B cell (primary cell): Measurements from ENCODE around the gene KISS1. TPM values are rescaled to one million over a fixed set of nuclear protein-coding genes. Genes with fewer than 3 reads are reported as not detected.

Experiments used
- ATAC-seq: fragments of 200-7000 bp; cut with Tn5 transposase; one replicate; pipeline ENCODE4 v1.10.0; 2021; ENCODE audit warnings: low read depth, mild to moderate bottlenecking, moderate number of reproducible peaks, moderate library complexity
- CTCF ChIA-PET: fragments of 350-600 bp; sonication (Branson Sonifier 250); formaldehyde crosslinking; loops from one replicate; lab custom pipeline; 2021; ENCODE audit warnings: antibody characterized with exemption, inconsistent platforms; lab: Charles Lee
- POLR2A ChIA-PET: fragments of 350-600 bp; sonication (Branson Sonifier 250); formaldehyde crosslinking; loops from one replicate; lab custom pipeline; 2021; ENCODE audit warnings: antibody characterized with exemption; lab: Charles Lee
- DNase-seq: peaks from one replicate; pipeline ENCODE4 v3.0.0; 2013
- H2AFZ ChIP-seq: 2 replicates; pipeline ENCODE4 v1.6.1; 2012; ENCODE audit warnings: mild to moderate bottlenecking, low read depth, low read length; ENCODE audit not compliant: insufficient read depth, poor library complexity, severe bottlenecking
- H3K27ac ChIP-seq, 2 donors: 1 replicate in 1 of 2; 2 replicates in 1 of 2; pipeline ENCODE4 v1.5.1; 2012 to 2013; ENCODE audit warnings: low read length in 2 of 2, mild to moderate bottlenecking in 2 of 2, moderate library complexity in 1 of 2
- H3K27me3 ChIP-seq, 4 experiments: fragments of 200-600 bp in 1 of 4; sonication (generic) in 1 of 4; replicated peaks in 1 of 4; 1 replicate in 2 of 4; 2 replicates in 2 of 4; pipeline versions ENCODE4 v1.6.1 to v1.7.0; 2013 to 2016; ENCODE audit warnings: low read length in 3 of 4, mild to moderate bottlenecking in 2 of 4, mixed read lengths in 1 of 4, moderate library complexity in 1 of 4; ENCODE audit not compliant: insufficient read depth in 4 of 4, control insufficient read depth in 3 of 4; ENCODE audit errors: control extremely low read depth in 1 of 4
- H3K36me3 ChIP-seq, 2 experiments: replicated peaks in 1 of 2; 1 replicate in 1 of 2; 2 replicates in 1 of 2; pipeline versions ENCODE4 v1.6.1 to v1.7.1; 2013; ENCODE audit warnings: low read length in 1 of 2; ENCODE audit not compliant: insufficient read depth in 2 of 2, control insufficient read depth in 1 of 2; ENCODE audit errors: control extremely low read depth in 1 of 2, extremely low read depth in 1 of 2
- H3K4me1 ChIP-seq, 2 donors: fragments of 200-600 bp in 1 of 2; sonication (generic) in 1 of 2; 1 replicate in 1 of 2; 2 replicates in 1 of 2; pipeline versions ENCODE4 v1.5.1 to v1.6.1; 2013 to 2017; ENCODE audit warnings: low read length in 2 of 2; ENCODE audit not compliant: control insufficient read depth in 2 of 2, insufficient read depth in 2 of 2
- H3K4me2 ChIP-seq: replicated peaks from 2 replicates; pipeline ENCODE3; 2012; ENCODE audit warnings: mild to moderate bottlenecking, low read depth, low read length; ENCODE audit not compliant: poor library complexity, severe bottlenecking
- H3K4me3 ChIP-seq, 5 experiments: fragments of 200-600 bp in 1 of 5; sonication (generic) in 1 of 5; 1 replicate in 3 of 5; 2 replicates in 2 of 5; pipeline versions ENCODE4 v1.5.1 to v1.7.0; 2011 to 2016; ENCODE audit warnings: low read length in 4 of 5, mild to moderate bottlenecking in 4 of 5, low read depth in 2 of 5, control low read depth in 1 of 5, moderate library complexity in 1 of 5; ENCODE audit not compliant: insufficient read depth in 1 of 5; ENCODE audit errors: control extremely low read depth in 1 of 5, extremely low read depth in 1 of 5
- H3K79me2 ChIP-seq: fragments of 200-600 bp; sonication (generic); one replicate; pipeline ENCODE4 v1.6.0; 2016; ENCODE audit warnings: low read length; ENCODE audit not compliant: control insufficient read depth, insufficient read depth
- H3K9ac ChIP-seq: fragments of 200-600 bp; sonication (generic); 2 replicates; pipeline ENCODE4 v1.6.1; 2017; ENCODE audit warnings: mild to moderate bottlenecking, low read length, moderate library complexity
- H3K9me3 ChIP-seq, 3 donors: one replicate each; pipeline versions ENCODE4 v1.6.1 to v1.7.1; 2013; ENCODE audit warnings: low read length in 2 of 3; ENCODE audit not compliant: control insufficient read depth in 2 of 3, insufficient read depth in 1 of 3; ENCODE audit errors: control extremely low read depth in 1 of 3
- H4K20me1 ChIP-seq: 2 replicates; pipeline ENCODE4 v1.6.0; 2012; ENCODE audit warnings: mild to moderate bottlenecking, low read length; ENCODE audit not compliant: insufficient read depth, control insufficient read depth, poor library complexity, severe bottlenecking
- H3K27ac Mint-ChIP-seq: one replicate; pipeline ENCODE4 v1.8.0; 2021; ENCODE audit warnings: mixed read lengths
- H3K27me3 Mint-ChIP-seq: one replicate; pipeline ENCODE4 v1.8.0; 2021; ENCODE audit warnings: mixed read lengths
- H3K4me1 Mint-ChIP-seq: one replicate; pipeline ENCODE4 v1.8.0; 2021; ENCODE audit warnings: mixed read lengths
- H3K4me3 Mint-ChIP-seq: one replicate; pipeline ENCODE4 v1.8.0; 2021; ENCODE audit warnings: mixed read lengths
- H3K9me3 Mint-ChIP-seq: one replicate; pipeline ENCODE4 v1.8.0; 2022; ENCODE audit warnings: mixed read lengths; ENCODE audit not compliant: insufficient read depth
- CTCF ChIP-seq: fragments of 200-600 bp; IDR thresholded peaks from one replicate; pipeline ENCODE4 v1.8.0; 2022; ENCODE audit warnings: antibody characterized with exemption, mild to moderate bottlenecking
- EZH2 ChIP-seq: IDR thresholded peaks from 2 replicates; pipeline ENCODE4 v1.6.1; 2012; ENCODE audit warnings: borderline replicate concordance, low read depth, mild to moderate bottlenecking, moderate library complexity, low read length; ENCODE audit not compliant: insufficient read depth, poor library complexity, severe bottlenecking
- WGBS: methylation state at CpG from one replicate; pipeline ENCODE4 v1.1.5; 2013; ENCODE audit warnings: missing lambda C conversion rate; ENCODE audit not compliant: insufficient coverage; 5-methylcytosine and 5-hydroxymethylcytosine counted together
- intact Hi-C: fragments of 100-400 bp; cut with micrococcal nuclease; formaldehyde crosslinking; loops from one replicate; pipeline ENCODE4 v1.10.0; 2022
- polyA plus RNA-seq: library from polyadenylated mRNA; depleted of rRNA; stranded (reverse); fragments of >200 nt; gene quantifications from 2 replicates; pipeline ENCODE4 v1.2.3, GENCODE V29; 2012
- total RNA-seq, 2 donors: library from RNA; stranded (reverse); fragments of 120-200 nt in 1 of 2; gene quantifications; 1 replicate in 1 of 2; 2 replicates in 1 of 2; pipeline versions ENCODE4 v1.2.3 to v1.2.4, GENCODE V29; 2013 to 2022

The KISS1 gene
- total and polyA plus RNA-seq, 2 donors (not counting 1 experiment from before 2014, with no cell fraction given), result not detected

GRCh38 chr1:204198348-204199340 is 2.4 kb upstream of the KISS1 start:
- Histone ChIP-seq H2AFZ (no peak overlapping the region), H3K27ac (no peak overlapping the region), H4K20me1 (no peaks in the 10 kb centered on the region), H3K4me2 (no peak overlapping the region), H3K9ac (no peak overlapping the region), H3K79me2 (no peaks in the 10 kb centered on the region), H3K9me3 (peaks cover 0 to 3% (median 0%) of the 10 kb centered on the region in 3 donors), H3K36me3 (no peaks in the 10 kb centered on the region), H3K27me3 (peaks cover 0 to 10% (median 0%) of the 10 kb centered on the region in 4 experiments), H3K4me3 (no peak overlapping the region), H3K4me1 (no peaks in the 10 kb centered on the region)
- ChIA-PET POLR2A (no interaction called here), CTCF (interaction anchor here (0.7 to 1.0 kb wide), 2 partner anchors 12 to 34 kb away, joined by 3 to 4 read pairs; no protein-coding TSS in a partner anchor)
- ATAC-seq (no peak), DNase-seq (no peak)
- WGBS, result 76% methylated on average over 10 of the region's 18 CpGs
- intact Hi-C loops, result no loop called here
- H3K9me3 Mint-ChIP-seq, result no peaks in the 10 kb centered on the region
- peaks cover 18% of the 10 kb centered on the region for H3K27me3 Mint-ChIP-seq
- TF ChIP-seq CTCF (no peak), EZH2 (no peak)
- H3K27ac Mint-ChIP-seq, result no peak overlapping the region
- no peak overlapping the region for H3K4me3 Mint-ChIP-seq
- no peaks in the 10 kb centered on the region for H3K4me1 Mint-ChIP-seq

GRCh38 chr1:204197068-204197467 is 777 bp upstream of the KISS1 start:
- Histone ChIP-seq H3K4me3 (no peak overlapping the region), H3K36me3 (no peaks in the 10 kb centered on the region), H3K27ac (no peak overlapping the region), H3K79me2 (no peaks in the 10 kb centered on the region), H3K4me1 (no peaks in the 10 kb centered on the region), H4K20me1 (no peaks in the 10 kb centered on the region), H3K9me3 (no peaks in the 10 kb centered on the region), H3K4me2 (no peak overlapping the region), H2AFZ (no peak overlapping the region), H3K27me3 (peaks cover 0 to 11% (median 2%) of the 10 kb centered on the region in 4 experiments), H3K9ac (no peak overlapping the region)
- ChIA-PET CTCF (no interaction called here), POLR2A (no interaction called here)
- no peak for TF ChIP-seq EZH2
- no peak for TF ChIP-seq CTCF
- Mint-ChIP-seq H3K27ac (no peak overlapping the region), H3K9me3 (no peaks in the 10 kb centered on the region), H3K4me1 (no peaks in the 10 kb centered on the region), H3K27me3 (peaks cover 27% of the 10 kb centered on the region), H3K4me3 (no peak overlapping the region)
- WGBS, result 81% methylated on average over 5 of the region's 5 CpGs
- no peak for DNase-seq
- no peak for ATAC-seq
- intact Hi-C loops, result no loop called here
